K562 (cell line): ENCODE measurements around the gene ZFYVE26. TPM values are rescaled to one million over a fixed set of nuclear protein-coding genes. Genes with fewer than 3 reads are reported as not detected.
A peak's percentile ranks its signal among the peaks of the same experiment; 100 is the strongest.

Experiments
- ATF2 ChIP-seq: sonication (generic); formaldehyde crosslinking; IDR thresholded peaks from 2 replicates; pipeline ENCODE4 v1.8.1; 2022; ENCODE audit warnings: missing genetic modification reagents
- BCOR ChIP-seq: fragments of 450-650 bp; IDR thresholded peaks from 2 replicates; pipeline ENCODE4 v1.6.1; 2016
- CREBBP ChIP-seq: IDR thresholded peaks from one replicate; pipeline ENCODE4 v1.6.1; 2012; ENCODE audit warnings: low read depth, mild to moderate bottlenecking, control low read depth, inconsistent platforms, low read length
- ELF1 ChIP-seq: fragments of 200-800 bp; sonication (Bioruptor generic); IDR thresholded peaks from 2 replicates; pipeline ENCODE4 v1.6.1; 2016; ENCODE audit warnings: missing genetic modification characterization, missing compliant biosample characterization
- FOXA3 ChIP-seq, 2 experiments: fragments of 450-650 bp in 1 of 2; sonication (generic) in 1 of 2; formaldehyde crosslinking; IDR thresholded peaks in 1 of 2; conservative IDR thresholded peaks in 1 of 2; 2 replicates each; pipeline versions ENCODE4 v1.4.0 to v1.8.0; 2020 to 2022; ENCODE audit warnings: mild to moderate bottlenecking in 2 of 2, missing genetic modification reagents in 1 of 2
- ILF3 ChIP-seq: fragments of 450-650 bp; IDR thresholded peaks from 2 replicates; pipeline ENCODE4 v1.6.1; 2018; ENCODE audit warnings: antibody characterized with exemption, mild to moderate bottlenecking, moderate library complexity, borderline replicate concordance
- MBD2 ChIP-seq: sonication (generic); IDR thresholded peaks from 2 replicates; pipeline ENCODE4 v1.6.1; 2016; ENCODE audit warnings: low read depth, borderline replicate concordance
- MTF1 ChIP-seq: fragments of 250-450 bp; sonication (Bioruptor Pico); IDR thresholded peaks from 2 replicates; pipeline ENCODE4 v1.9.0; 2021; ENCODE audit warnings: moderate library complexity, mild to moderate bottlenecking, inconsistent platforms, borderline replicate concordance
- NFYB ChIP-seq: IDR thresholded peaks from 2 replicates; pipeline ENCODE4 v1.6.1; 2011; ENCODE audit warnings: mild to moderate bottlenecking, moderate library complexity; ENCODE audit not compliant: insufficient read length; ENCODE audit errors: extremely low read depth
- PHF20 ChIP-seq: fragments of 450-650 bp; IDR thresholded peaks from 2 replicates; pipeline ENCODE4 v1.6.1; 2018; ENCODE audit not compliant: partially characterized antibody
- PREB ChIP-seq: sonication (generic); formaldehyde crosslinking; IDR thresholded peaks from 2 replicates; pipeline ENCODE4 v1.8.1; 2023; ENCODE audit warnings: mild to moderate bottlenecking, missing genetic modification reagents
- TAF7 ChIP-seq: fragments of 450-650 bp; IDR thresholded peaks from 2 replicates; pipeline ENCODE4 v1.6.1; 2016; ENCODE audit warnings: missing genetic modification characterization, missing compliant biosample characterization
- TCFL5 ChIP-seq: fragments of 250-450 bp; sonication (Bioruptor Pico); conservative IDR thresholded peaks from 2 replicates; pipeline ENCODE4 v1.6.1; 2021; ENCODE audit warnings: mild to moderate bottlenecking, moderate library complexity, matching md5 sums
- TFAP4 ChIP-seq: sonication (generic); formaldehyde crosslinking; IDR thresholded peaks from 2 replicates; pipeline ENCODE4 v1.8.0; 2022; ENCODE audit warnings: missing genetic modification reagents, mild to moderate bottlenecking, moderate library complexity, borderline replicate concordance
- USF2 ChIP-seq: sonication (generic); formaldehyde crosslinking; IDR thresholded peaks from 2 replicates; pipeline ENCODE4 v1.5.0; 2020; ENCODE audit warnings: missing genetic modification reagents
- ZBTB1 ChIP-seq: sonication (generic); formaldehyde crosslinking; IDR thresholded peaks from 2 replicates; pipeline ENCODE4 v1.8.1; 2023; ENCODE audit warnings: missing genetic modification reagents, low read depth, mild to moderate bottlenecking, borderline replicate concordance
- ZFP1 ChIP-seq: fragments of 450-650 bp; formaldehyde crosslinking; IDR thresholded peaks from 2 replicates; pipeline ENCODE4 v1.4.0; 2020; ENCODE audit warnings: mild to moderate bottlenecking, mixed read lengths
- ZNF184 ChIP-seq: sonication (generic); formaldehyde crosslinking; IDR thresholded peaks from 2 replicates; pipeline ENCODE4 v1.5.0; 2020; ENCODE audit warnings: missing genetic modification reagents
- ZNF584 ChIP-seq: fragments of 200-800 bp; sonication (Bioruptor generic); IDR thresholded peaks from 2 replicates; pipeline ENCODE4 v1.6.1; 2016; ENCODE audit warnings: low read depth, mild to moderate bottlenecking, missing genetic modification characterization, missing compliant biosample characterization
- ZNF77 ChIP-seq: fragments of 250-450 bp; sonication (Bioruptor Pico); IDR thresholded peaks from 2 replicates; pipeline ENCODE4 v1.5.0; 2020
- polyA plus RNA-seq, 8 experiments: library from polyadenylated mRNA; depleted of rRNA in 4 of 8; stranded (reverse) in 5 of 8; unstranded in 3 of 8; fragments of >200 nt; fragmentation: Nextera tagmentation in 2 of 8; fragmentation: Illumina TruSeq in 1 of 8; extraction: Ambion mirVana in 2 of 8; extraction: Trizol in 1 of 8; gene quantifications; 2 replicates each; pipeline versions ENCODE4 v1.2.1 to v1.2.3, GENCODE V29; 2011 to 2014; ENCODE audit warnings: inconsistent platforms in 1 of 8, missing spikeins in 1 of 8
- total RNA-seq, 7 experiments: library from RNA; depleted of rRNA in 6 of 7; stranded (reverse); fragments of >200 nt in 6 of 7; fragmentation: Illumina TruSeq in 2 of 7; extraction: Trizol in 2 of 7; gene quantifications; 2 replicates each; pipeline versions ENCODE4 v1.2.1 to v1.2.3, GENCODE V29; 2011 to 2021; ENCODE audit warnings: low replicate concordance in 1 of 7

The ZFYVE26 gene
- total and polyA plus RNA-seq, 9 of the 15 experiments (the other 6 are each of a cell fraction or from before 2014, with no cell fraction given) = 0.32 to 9.1 (median 5.9) TPM

GRCh38 chr14:67816326-67817002 lies at the start of gene ZFYVE26 (continued):
- TF ChIP-seq USF2 = peak; percentile 95
- TF ChIP-seq ZNF184 (CRISPR knock-in tag) = no peak
- TF ChIP-seq ZFP1 = no peak
- no peak for TF ChIP-seq CREBBP
- peak; percentile 98 for TF ChIP-seq PHF20
- no peak for TF ChIP-seq ZBTB1
- peak; percentile 39; the same call in 1 of the 2 replicates for TF ChIP-seq MBD2
- TF ChIP-seq PREB (CRISPR knock-in tag) = no peak
- TF ChIP-seq TAF7 (tag) = no peak
- no peak for TF ChIP-seq BCOR
- TF ChIP-seq ILF3 = no peak
- peak; percentile 76 for TF ChIP-seq TFAP4 (CRISPR knock-in tag)
- TF ChIP-seq MTF1 (CRISPR knock-in tag) = no peak
- peak; percentile 14 for TF ChIP-seq NFYB
- TF ChIP-seq ZNF584 (CRISPR knock-in tag) = no peak
- TF ChIP-seq ELF1 (tag) = 0 out of 2 replicates have a peak, but pooled peaks have one; percentile 15
- no peak for TF ChIP-seq ATF2 (CRISPR knock-in tag)
- no peak for TF ChIP-seq ZNF77
- no peak for TF ChIP-seq TCFL5
- no peak for TF ChIP-seq FOXA3 (CRISPR knock-in tag; conservative IDR thresholded peaks at IDR 0.05 in 1 of 2, IDR thresholded peaks at IDR 0.05 in 1 of 2)
